SH-SY5Y (cell line): Measurements from ENCODE around the gene PPP2R2B.

Source experiments
- GATA2 ChIP-seq: IDR thresholded peaks from 2 replicates; pipeline ENCODE4 v1.6.1; 2011; ENCODE audit warnings: mild to moderate bottlenecking, low read depth, low read length
- GATA3 ChIP-seq: IDR thresholded peaks from 2 replicates; pipeline ENCODE4 v1.6.1; 2011; ENCODE audit warnings: low read depth, mild to moderate bottlenecking, low read length, moderate library complexity

GRCh38 chr5:146681585-146682105 is 196.9 kb downstream of the PPP2R2B start:
- no peak for TF ChIP-seq GATA2
- no peak for TF ChIP-seq GATA3
